Measurements from ENCODE around the gene UBE2D2.

DNA sequence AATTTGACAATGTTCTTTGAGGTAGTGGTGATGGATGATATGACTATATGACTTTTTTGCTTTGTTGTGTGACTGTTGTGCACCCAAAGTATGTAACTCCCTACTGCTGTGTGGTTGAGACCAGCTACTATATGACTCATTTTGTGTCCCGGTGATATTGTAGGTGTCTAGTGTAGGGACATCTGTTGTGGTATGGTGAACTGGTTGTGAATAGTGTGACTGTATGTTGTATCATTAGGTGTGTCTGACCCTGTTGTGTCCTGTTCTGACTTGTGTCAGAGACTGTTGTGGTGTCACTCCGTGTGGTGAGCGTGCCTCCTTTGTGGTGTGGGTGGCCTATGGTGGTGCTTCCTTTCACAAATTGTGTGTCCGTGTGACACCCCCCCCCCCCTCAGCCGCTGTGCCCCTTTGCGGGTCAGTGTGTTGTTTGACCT is 75.9 kb downstream of the UBE2D2 start:
- TF ChIP-seq, protein P1, sequence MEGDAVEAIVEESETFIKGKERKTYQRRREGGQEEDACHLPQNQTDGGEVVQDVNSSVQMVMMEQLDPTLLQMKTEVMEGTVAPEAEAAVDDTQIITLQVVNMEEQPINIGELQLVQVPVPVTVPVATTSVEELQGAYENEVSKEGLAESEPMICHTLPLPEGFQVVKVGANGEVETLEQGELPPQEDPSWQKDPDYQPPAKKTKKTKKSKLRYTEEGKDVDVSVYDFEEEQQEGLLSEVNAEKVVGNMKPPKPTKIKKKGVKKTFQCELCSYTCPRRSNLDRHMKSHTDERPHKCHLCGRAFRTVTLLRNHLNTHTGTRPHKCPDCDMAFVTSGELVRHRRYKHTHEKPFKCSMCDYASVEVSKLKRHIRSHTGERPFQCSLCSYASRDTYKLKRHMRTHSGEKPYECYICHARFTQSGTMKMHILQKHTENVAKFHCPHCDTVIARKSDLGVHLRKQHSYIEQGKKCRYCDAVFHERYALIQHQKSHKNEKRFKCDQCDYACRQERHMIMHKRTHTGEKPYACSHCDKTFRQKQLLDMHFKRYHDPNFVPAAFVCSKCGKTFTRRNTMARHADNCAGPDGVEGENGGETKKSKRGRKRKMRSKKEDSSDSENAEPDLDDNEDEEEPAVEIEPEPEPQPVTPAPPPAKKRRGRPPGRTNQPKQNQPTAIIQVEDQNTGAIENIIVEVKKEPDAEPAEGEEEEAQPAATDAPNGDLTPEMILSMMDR (IDR thresholded peaks at IDR 0.05): no peak
- no peak for TF ChIP-seq POLR2A (IDR thresholded peaks at IDR 0.05)
